GM21723 (cell line): ENCODE data around the gene ABCA1.
"Not testable (repeated sequence)": the region's sequence is repeated elsewhere in the genome, so short reads cannot be mapped to it uniquely, and the experiment has no call there.

ENCODE experiments used
- ATAC-seq: cut with Tn5 transposase; IDR thresholded peaks from one replicate; pipeline ENCODE4 v1.9.1; 2021; ENCODE audit warnings: mild to moderate bottlenecking, moderate library complexity; ENCODE audit not compliant: unreplicated experiment

The ABCA1 gene

GRCh38 chr9:104871961-104872527 is 55.9 kb downstream of the ABCA1 start:
- no peak for ATAC-seq

DNA sequence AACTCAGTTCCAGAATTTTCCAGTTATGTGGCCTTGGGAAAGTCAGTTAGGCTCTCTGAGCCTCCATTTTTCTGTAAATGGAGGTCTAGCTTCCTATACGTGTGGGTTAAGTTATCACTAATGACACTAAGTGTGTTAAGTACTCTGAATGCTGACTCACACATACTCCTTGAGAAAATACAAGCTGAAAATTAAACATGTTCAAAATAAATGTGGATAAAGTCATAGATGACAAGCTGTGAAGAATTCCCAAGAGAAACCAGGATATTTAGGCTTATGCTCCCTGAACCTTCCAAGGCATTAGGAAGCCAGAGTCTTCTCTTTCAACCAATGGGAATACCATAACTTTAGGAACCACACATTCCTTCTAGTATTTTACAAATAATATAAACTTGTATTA is 58.1 kb downstream of the ABCA1 start:
- no peak for ATAC-seq

- peak; percentile 93 for ATAC-seq
Measured at GRCh38 chr9:104868687-104869404, 59.1 kb downstream of the ABCA1 start.

DNA sequence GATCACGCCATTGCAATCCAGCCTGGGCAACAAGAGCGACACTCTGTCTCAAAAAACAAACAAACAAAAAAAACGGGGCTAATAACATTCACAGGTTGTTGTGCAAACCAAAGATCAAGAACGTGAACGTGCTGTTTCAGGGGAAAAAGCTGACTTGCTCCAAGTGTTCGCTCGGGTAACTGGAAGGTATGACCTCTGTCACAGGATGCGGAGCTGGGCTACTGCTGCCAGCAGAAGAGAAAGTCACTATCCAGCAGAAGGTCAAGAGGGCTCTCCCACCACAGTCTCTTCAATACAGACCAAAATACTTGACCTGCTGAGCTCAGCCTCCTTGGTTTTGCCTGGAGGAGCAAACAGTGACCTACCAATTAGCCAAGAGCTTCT is 59.7 kb downstream of the ABCA1 start:
- ATAC-seq: no peak

DNA sequence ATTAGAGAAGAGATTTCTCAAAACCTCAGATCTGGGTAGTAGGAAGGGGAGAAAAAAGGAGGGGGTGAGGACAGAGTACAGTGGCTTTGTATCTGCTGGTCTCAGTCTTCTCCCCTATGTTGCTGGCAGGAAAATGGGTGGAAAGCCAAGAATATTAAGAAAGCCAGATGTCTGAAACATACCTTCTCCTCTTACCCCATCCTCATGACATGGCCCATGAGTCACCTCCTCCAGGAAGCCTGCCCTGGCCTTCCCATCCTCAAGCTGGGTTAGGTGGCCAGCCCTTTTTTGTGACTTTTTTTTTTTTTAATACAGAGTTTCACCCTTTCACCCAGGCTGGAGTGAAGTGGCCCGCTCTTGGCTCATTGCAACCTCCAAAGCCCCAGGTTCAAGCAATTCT is 61.8 kb downstream of the ABCA1 start:
- ATAC-seq: no peak

GRCh38 chr9:104864675-104865104 is 63.3 kb downstream of the ABCA1 start:
- ATAC-seq: no peak

- peak; percentile 86 for ATAC-seq
Measured at GRCh38 chr9:104863180-104863883, 64.6 kb downstream of the ABCA1 start.

- no peak for ATAC-seq
Measured at GRCh38 chr9:104861397-104861796, 66.6 kb downstream of the ABCA1 start.

DNA sequence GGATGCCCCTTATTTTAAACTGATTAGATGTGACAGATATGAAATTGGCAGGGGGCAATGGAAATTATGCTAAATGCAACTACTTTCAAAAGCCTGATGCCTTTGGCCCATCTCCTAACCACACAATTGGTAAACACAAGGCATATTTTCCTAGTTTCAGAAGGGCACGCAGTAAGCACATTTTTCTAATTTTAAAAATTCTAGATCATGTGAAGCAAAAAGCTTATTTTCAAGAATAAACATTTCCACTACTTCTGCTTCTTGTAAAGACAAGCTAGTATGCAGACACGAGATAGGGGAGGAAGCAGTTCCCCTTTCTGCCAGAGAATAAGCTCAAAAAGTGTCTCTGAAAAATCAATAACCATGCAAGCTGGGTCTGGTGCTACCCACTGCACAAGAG is 67.7 kb downstream of the ABCA1 start:
- no peak for ATAC-seq

DNA sequence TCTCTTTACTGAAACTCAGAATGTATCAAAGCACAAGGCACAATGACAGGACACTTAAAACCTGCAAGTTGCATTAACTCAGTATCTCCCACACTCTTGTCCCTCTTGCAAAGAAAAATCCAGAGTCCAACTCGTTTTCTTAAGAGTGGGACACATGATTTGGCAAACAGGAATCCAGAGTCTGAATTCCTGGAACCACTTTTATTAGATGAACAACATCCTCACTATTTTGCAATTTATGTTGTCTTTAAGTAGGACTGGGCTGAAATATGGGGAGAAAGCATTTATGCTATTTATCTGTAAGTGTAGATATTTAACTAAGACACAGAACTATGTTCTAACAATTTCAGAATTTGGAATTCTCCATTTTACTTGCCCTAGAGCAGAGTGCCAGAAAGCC is 69.1 kb downstream of the ABCA1 start:
- ATAC-seq: no peak

GRCh38 chr9:104858271-104858670 is 69.7 kb downstream of the ABCA1 start:
- ATAC-seq: no peak

DNA sequence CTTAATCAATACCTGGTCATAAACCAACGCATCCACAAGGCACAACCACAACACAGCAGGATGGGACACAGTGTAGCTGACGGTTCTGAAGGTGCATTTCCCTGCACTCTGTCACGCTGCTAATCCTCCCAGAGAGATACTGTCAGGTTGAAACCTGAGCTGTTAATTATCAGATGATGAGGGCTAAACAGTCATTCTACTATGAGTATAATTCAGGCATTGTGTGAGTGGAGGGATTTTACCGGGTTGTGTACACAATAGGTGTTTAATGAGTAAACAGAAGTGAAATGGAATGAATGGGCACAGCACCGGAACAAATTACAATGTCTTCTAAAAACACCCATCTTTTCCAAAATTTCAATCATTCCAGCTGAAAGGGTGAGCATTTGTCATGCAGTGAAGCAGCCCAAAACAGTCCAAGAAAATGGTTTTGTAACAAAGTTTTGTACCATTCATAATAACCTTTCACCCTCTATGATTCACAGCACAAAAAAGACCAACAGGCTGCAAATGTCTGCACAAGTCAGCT is 71.5 kb downstream of the ABCA1 start:
- ATAC-seq: no peak

- ATAC-seq: no peak
Measured at GRCh38 chr9:104855807-104856206, 72.1 kb downstream of the ABCA1 start.

DNA sequence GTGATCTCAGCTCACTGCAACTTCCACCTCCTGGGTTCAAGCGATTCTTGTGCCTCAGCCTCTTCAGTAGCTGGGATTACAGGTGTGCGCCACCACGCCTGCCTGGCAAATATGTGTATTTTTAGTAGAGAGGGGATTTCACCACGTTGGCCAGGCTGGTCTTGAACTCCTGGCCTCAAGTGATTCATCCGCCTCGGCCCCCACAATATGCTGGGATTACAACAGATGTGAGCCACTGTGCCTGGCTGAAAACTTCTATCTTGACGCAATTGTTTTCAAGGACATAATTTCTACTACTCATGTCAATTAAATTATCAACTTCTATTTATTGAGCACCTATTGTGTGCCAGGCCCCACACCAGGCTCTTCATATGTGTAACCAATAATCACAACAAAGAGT is 72.7 kb downstream of the ABCA1 start:
- not testable (repeated sequence) for ATAC-seq

- no peak for ATAC-seq
Measured at GRCh38 chr9:104854613-104855012, 73.3 kb downstream of the ABCA1 start.

DNA sequence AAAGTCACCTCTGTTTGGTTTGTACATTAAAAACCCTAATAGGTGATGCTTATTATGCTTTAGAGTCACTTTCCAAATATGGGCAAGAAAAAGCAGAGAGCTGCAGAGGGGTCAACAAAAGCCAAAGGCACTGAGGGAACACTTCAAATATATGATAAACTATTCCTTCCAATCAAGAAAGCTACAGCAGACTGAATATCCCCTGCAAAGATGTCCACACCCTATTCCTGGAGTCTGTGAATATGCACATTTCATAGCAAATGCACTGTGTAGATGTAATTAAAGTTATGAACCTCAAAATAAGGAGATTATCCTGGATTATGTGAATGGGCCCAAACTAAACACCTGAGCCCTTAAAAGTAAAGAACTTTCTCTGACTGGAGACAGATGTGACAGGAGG is 74.3 kb downstream of the ABCA1 start:
- ATAC-seq: no peak

GRCh38 chr9:104853159-104853558 is 74.8 kb downstream of the ABCA1 start:
- ATAC-seq: no peak

- no peak for ATAC-seq
Measured at GRCh38 chr9:104851546-104851920, 76.4 kb downstream of the ABCA1 start.

GRCh38 chr9:104850786-104851545 is 77.0 kb downstream of the ABCA1 start:
- ATAC-seq: no peak

DNA sequence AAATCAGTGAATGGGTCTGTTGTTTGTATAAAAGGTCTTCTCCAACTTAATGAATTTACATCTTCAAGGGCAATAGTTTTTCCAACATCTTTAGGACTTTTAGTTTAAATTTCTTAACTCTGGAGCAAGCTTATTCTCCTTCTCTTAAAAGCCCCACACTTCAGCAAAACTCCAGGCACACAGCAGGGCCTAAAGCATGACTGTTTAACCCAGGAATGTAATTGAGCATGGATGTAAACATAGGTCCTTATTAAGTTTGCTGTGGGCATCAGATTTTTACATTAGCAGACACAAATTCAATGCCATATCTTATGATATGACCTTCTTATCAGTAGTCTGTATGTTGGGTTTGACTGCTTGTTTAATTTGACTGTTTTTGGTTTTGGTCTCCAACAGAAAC is 78.9 kb downstream of the ABCA1 start:
- ATAC-seq: no peak

DNA sequence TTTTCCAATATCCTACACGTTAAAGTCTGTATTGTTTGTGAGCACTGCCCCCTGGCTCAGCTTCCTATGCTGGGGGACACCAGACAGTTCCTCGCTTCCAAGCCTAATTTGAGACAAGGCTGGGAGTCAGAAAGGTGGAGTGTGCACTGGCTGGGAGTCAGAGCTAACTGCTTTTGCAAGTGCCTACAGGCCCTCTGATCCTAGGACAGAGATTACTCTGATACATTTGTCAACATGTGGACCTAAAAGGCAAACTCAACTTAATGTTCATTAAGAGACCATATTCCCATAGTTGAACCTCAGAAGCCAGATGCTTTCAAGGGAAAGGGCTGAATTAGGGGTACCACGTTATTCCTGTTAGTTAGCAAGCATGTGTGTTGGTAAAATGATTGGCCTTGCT is 83.2 kb downstream of the ABCA1 start:
- ATAC-seq: no peak
